HG03060 (cell line): ENCODE results near the gene B3GNT5.

ENCODE experiments used
- ATAC-seq: cut with Tn5 transposase; IDR thresholded peaks from one replicate; pipeline ENCODE4 v1.9.1; 2021; ENCODE audit warnings: low read depth, moderate number of reproducible peaks; ENCODE audit not compliant: unreplicated experiment

The B3GNT5 gene

DNA sequence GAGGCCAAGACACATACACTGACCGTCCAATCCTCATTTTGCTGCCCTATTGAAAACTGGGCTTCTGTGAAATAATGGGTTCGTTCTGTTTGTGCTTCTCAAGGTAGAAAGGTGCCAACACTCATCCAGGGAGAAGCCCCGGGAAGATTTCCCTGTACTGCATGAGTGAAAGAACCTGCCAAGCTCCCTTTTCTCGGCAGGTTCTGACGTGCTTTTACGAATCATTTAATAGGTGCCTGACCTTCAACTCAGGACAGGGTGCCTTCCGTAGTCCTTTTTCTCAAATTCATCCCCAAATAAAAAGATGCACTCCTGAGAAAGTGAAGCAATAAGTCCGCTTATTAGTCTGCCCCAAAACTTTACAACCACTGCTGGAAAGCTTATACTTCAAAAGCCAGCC lies 64.2 kb downstream of the B3GNT5 start:
- ATAC-seq, result no peak

DNA sequence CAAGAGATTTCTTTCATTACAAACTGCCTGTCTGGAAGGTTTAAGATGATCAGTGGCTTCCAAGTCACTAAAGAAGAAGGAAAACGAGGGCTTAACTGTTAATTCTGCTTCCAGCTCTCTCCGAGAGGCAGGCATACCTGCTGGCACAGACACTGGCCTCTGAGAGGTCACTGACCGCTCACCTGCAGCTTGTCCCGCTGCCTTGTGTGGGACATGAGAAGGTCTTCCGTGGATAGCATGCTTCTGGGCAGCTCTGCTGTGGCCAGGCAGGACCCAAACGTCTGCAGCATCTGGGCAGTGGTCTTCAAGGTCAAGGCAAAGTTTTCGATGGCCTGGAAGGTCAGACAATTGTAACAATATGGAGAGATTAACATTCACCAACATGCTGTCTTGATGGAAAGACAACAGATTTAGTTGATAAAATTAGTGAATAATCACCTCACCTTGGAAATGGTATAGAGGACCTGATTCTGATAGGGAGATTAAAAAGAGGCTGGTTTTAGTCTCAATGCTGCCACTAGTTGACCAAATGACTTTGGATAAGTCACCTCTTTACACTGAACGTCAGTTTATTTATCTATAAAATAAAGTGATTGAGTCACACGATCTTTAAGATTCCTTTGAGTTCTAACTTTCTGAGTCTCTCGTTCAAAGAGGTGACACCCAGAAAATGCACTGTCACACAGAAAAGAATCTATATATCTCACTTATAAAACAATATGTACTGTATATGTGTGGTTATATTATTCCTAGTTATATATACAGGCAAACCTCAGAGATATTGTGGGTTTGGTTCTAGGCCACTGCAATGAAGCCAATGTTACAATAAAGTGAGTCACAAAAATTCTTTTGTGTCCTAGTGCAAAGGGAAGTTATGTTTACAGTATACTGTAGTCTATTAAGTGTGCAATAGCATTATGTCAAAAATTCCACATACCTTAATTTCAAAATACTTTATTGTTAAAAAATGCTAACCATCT lies 65.1 kb downstream of the B3GNT5 start:
- no peak for ATAC-seq

DNA sequence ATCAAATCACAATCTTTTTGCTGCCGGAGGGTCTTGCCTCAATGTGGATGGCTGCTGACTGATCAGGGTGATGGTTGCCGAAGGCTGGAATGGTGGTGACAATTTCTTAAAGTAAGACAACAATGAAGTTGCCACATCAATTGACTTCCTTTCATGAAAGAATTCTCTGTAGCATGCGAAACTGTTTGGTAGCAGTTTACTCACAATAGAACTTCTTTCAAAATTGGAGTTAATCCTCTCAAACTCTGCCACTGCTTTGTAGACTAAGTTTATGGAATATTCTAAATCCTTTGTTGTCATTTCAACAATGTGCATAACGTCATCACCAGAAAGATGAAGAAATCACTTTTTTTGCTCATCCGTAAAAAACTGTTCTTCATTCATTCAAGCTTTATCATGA lies 65.8 kb downstream of the B3GNT5 start:
- no peak for ATAC-seq

GRCh38 chr3:183319371-183319770 lies 66.3 kb downstream of the B3GNT5 start:
- ATAC-seq, result no peak
